Smooth muscle cell (in vitro differentiated cells): ENCODE results near the gene C1QB. TPM values are rescaled to one million over a fixed set of nuclear protein-coding genes. Genes with fewer than 3 reads are reported as not detected.

ENCODE experiments used
- DNase-seq: peaks from one replicate; lab custom pipeline; 2025; ENCODE audit not compliant: unreplicated experiment; lab: John Stamatoyannopoulos, UW
- H2AFZ ChIP-seq: fragments of 200-600 bp; sonication (generic); 2 replicates; pipeline ENCODE4 v1.6.0; 2016; ENCODE audit warnings: antibody characterized with exemption, low read depth, mild to moderate bottlenecking
- H3F3A ChIP-seq: fragments of 200-600 bp; sonication (generic); 2 replicates; pipeline ENCODE4 v1.6.0; 2017; ENCODE audit warnings: antibody characterized with exemption, low read depth
- H3K27ac ChIP-seq: fragments of 200-600 bp; sonication (generic); 2 replicates; pipeline ENCODE4 v1.5.1; 2016; ENCODE audit warnings: low read depth, mild to moderate bottlenecking
- H3K27me3 ChIP-seq: fragments of 200-600 bp; sonication (generic); 2 replicates; pipeline ENCODE4 v1.6.1; 2016; ENCODE audit warnings: low read depth, mild to moderate bottlenecking
- H3K36me3 ChIP-seq: fragments of 200-600 bp; sonication (generic); 2 replicates; pipeline ENCODE4 v1.5.1; 2016; ENCODE audit warnings: low read depth
- H3K4me1 ChIP-seq: fragments of 200-600 bp; sonication (generic); 2 replicates; pipeline ENCODE4 v1.5.1; 2016; ENCODE audit warnings: low read depth
- H3K4me2 ChIP-seq: fragments of 200-600 bp; sonication (generic); 2 replicates; pipeline ENCODE4 v1.6.0; 2016; ENCODE audit warnings: mild to moderate bottlenecking
- H3K4me3 ChIP-seq: fragments of 200-600 bp; sonication (generic); 2 replicates; pipeline ENCODE4 v1.5.1; 2016; ENCODE audit warnings: mild to moderate bottlenecking
- H3K79me2 ChIP-seq: fragments of 200-600 bp; sonication (generic); 2 replicates; pipeline ENCODE4 v1.6.0; 2016; ENCODE audit warnings: low read depth, mild to moderate bottlenecking
- H3K9ac ChIP-seq: fragments of 200-600 bp; sonication (generic); 2 replicates; pipeline ENCODE4 v1.6.0; 2016; ENCODE audit warnings: low read depth
- H3K9me3 ChIP-seq: fragments of 200-600 bp; sonication (generic); replicated peaks from 2 replicates; pipeline ENCODE4 v1.5.1; 2016; ENCODE audit warnings: low read depth
- H4K20me1 ChIP-seq: fragments of 200-600 bp; sonication (generic); 2 replicates; pipeline ENCODE4 v1.6.0; 2016; ENCODE audit warnings: low read depth
- WGBS: methylation state at CpG from one replicate; pipeline ENCODE4 v1.1.7; 2016; ENCODE audit warnings: low lambda C conversion rate; 5-methylcytosine and 5-hydroxymethylcytosine counted together
- polyA plus RNA-seq: library from polyadenylated mRNA; unstranded; fragments of >200 nt; fragmentation: Nextera tagmentation; extraction: Ambion mirVana; gene quantifications from 2 replicates; pipeline ENCODE4 v1.2.1, GENCODE V29; 2016
- total RNA-seq: library from RNA; depleted of rRNA; stranded (reverse); fragments of >200 nt; gene quantifications from 2 replicates; pipeline ENCODE4 v1.2.3, GENCODE V29; 2014
- TF ChIP-seq, protein P1 (sequence below): fragments of 200-600 bp; sonication (generic); IDR thresholded peaks from 2 replicates; pipeline ENCODE4 v1.5.1; 2017; ENCODE audit warnings: borderline replicate concordance, mild to moderate bottlenecking, antibody characterized with exemption; ENCODE audit not compliant: insufficient read depth, poor library complexity, severe bottlenecking

Gene C1QB
- total and polyA plus RNA-seq, 2 experiments from 2014 or later: not detected

DNA sequence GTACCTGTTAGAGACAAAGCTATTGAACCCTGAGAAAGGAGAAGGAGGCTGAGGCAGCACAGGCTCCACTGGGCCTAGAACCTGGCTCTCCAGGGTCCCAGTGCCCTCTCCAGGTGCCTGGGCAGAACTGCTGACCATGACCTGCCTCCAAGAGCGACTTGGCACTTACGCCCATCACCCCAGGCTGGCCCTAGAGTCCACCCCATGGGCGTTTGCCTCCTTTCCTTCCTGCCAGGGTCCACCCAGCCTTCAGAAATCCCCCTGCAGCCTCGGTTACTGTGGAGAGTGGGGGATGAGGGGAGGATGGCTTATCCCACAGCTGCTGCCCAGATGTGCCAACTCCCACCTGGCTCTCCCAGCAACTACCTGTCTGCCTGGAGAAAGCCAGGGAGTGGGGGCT, 31.3 kb upstream of the C1QB start:
- 78% methylated on average over 4 of the region's 4 CpGs for WGBS
- no peak for DNase-seq
- Histone ChIP-seq H2AFZ (no peak overlapping the region), H3K4me3 (no peak overlapping the region), H3K27me3 (peaks cover 38% of the 10 kb centered on the region), H4K20me1 (no peaks in the 10 kb centered on the region), H3K36me3 (no peaks in the 10 kb centered on the region), H3K4me2 (no peak overlapping the region), H3F3A (no peaks in the 10 kb centered on the region), H3K9me3 (no peaks in the 10 kb centered on the region), H3K27ac (no peak overlapping the region), H3K4me1 (no peaks in the 10 kb centered on the region), H3K9ac (no peak overlapping the region), H3K79me2 (no peaks in the 10 kb centered on the region)
- TF ChIP-seq, protein P1, sequence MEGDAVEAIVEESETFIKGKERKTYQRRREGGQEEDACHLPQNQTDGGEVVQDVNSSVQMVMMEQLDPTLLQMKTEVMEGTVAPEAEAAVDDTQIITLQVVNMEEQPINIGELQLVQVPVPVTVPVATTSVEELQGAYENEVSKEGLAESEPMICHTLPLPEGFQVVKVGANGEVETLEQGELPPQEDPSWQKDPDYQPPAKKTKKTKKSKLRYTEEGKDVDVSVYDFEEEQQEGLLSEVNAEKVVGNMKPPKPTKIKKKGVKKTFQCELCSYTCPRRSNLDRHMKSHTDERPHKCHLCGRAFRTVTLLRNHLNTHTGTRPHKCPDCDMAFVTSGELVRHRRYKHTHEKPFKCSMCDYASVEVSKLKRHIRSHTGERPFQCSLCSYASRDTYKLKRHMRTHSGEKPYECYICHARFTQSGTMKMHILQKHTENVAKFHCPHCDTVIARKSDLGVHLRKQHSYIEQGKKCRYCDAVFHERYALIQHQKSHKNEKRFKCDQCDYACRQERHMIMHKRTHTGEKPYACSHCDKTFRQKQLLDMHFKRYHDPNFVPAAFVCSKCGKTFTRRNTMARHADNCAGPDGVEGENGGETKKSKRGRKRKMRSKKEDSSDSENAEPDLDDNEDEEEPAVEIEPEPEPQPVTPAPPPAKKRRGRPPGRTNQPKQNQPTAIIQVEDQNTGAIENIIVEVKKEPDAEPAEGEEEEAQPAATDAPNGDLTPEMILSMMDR: no peak

DNA sequence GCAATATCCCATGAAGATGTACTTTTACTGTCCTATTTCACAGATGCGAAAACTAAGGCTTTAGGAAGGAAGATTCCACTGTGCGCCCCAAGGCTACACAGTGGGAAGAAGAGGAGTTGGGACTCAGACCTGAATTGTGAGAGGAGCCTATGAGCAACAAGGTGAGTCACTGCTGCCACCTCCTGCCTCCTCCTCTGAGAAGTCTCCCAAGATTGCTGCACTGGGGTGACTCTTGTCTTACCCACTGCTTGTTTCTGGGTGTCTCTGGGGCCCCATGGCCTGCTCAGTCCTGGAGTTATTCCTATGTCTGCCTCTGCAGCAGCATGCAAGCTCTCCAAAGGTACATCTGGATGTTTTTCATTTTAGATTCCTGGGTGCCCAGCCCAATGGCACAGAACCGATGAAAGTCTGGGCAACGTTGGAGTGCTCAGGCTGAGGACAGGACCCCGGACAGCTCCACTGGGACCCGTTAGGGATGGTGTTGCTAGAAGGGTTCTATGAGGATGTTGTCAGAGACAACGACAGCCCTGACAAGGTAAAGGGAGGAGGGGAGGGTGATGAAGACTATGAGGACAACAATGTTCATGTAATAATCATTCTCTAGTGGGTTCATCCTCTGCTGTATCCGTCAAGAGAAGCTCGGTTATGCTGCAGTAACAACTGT, 27.6 kb upstream of the C1QB start:
- Histone ChIP-seq H3K4me3 (no peak overlapping the region), H2AFZ (no peak overlapping the region), H3K4me2 (no peak overlapping the region), H3K9ac (no peak overlapping the region), H3K27me3 (peaks cover 48% of the 10 kb centered on the region), H3F3A (no peaks in the 10 kb centered on the region), H3K9me3 (no peaks in the 10 kb centered on the region), H3K36me3 (no peaks in the 10 kb centered on the region), H3K4me1 (no peaks in the 10 kb centered on the region), H3K79me2 (no peaks in the 10 kb centered on the region), H3K27ac (no peak overlapping the region), H4K20me1 (no peaks in the 10 kb centered on the region)
- TF ChIP-seq, protein P1: no peak
- 57% methylated on average over 9 of the region's 9 CpGs for WGBS
- no peak for DNase-seq

DNA sequence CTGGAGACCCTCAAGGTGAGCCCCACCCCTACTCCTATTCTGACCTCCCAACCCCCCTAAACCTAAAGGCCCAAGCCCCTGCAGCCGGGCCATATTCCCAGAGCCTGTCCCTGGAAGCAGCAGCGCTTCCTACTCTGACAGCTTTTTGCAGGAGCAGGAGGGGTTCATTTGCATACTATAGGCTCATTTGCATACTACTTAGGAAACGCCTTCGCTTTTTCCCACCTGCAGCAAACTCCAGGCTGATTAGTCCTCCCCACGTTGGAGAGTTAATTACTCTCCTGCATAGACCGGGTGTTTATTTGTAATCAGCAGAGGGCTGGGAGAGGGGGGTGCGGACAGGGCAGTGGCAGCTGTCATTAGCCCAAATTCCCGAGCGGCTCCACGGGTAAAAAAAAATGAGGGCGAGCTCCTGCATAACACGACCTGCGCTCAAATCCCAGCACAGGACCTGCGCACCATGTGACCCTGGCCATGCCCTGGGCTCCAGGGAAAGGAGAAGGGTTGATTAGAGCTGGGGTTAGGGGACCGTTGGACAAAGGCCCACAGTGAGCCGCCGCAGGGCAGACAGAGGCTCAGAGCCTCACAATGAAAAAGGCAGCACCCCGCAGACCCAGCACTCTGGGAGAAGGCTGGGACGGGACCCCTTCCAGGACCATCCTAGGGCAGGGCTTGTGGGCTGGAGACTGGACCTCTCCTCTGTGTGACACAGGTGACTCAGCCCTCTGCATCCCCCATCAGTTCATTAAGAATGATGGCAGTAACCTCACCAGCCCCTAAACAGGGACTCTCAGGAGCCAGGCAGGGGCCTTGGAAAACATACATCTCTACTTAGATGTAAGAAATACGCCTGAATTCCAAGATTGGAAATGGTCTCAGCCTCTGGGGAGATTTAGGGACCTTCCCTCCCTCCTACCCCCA, 26.5 kb upstream of the C1QB start:
- no peak for DNase-seq
- Histone ChIP-seq H3K79me2 (no peaks in the 10 kb centered on the region), H4K20me1 (no peaks in the 10 kb centered on the region), H3K4me2 (no peak overlapping the region), H2AFZ (no peak overlapping the region), H3K4me3 (no peak overlapping the region), H3F3A (no peaks in the 10 kb centered on the region), H3K36me3 (no peaks in the 10 kb centered on the region), H3K27ac (no peak overlapping the region), H3K9ac (no peak overlapping the region), H3K27me3 (peaks cover 55% of the 10 kb centered on the region), H3K9me3 (no peaks in the 10 kb centered on the region), H3K4me1 (no peaks in the 10 kb centered on the region)
- WGBS: 47% methylated on average over 16 of the region's 20 CpGs
- TF ChIP-seq, protein P1: no peak
